Neuronal stem cell (in vitro differentiated cells): Measurements from ENCODE around the gene EPS8L3.
A peak's percentile ranks its signal among the peaks of the same experiment; 100 is the strongest.
"Not testable (repeated sequence)": the region's sequence is repeated elsewhere in the genome, so short reads cannot be mapped to it uniquely, and the experiment has no call there.

Experiments used
- DNase-seq: peaks from one replicate; pipeline ENCODE4 v3.0.0-alpha.2; 2013; ENCODE audit warnings: low spot score
- H2AFZ ChIP-seq: one replicate; pipeline ENCODE4 v1.6.1; 2013; ENCODE audit warnings: mild to moderate bottlenecking, low read length, inconsistent platforms
- H2AK5ac ChIP-seq: 2 replicates; pipeline ENCODE4 v1.6.1; 2013; ENCODE audit warnings: low read depth, mild to moderate bottlenecking, inconsistent platforms, low read length, moderate library complexity, mixed read lengths
- H2BK120ac ChIP-seq: 2 replicates; pipeline ENCODE4 v1.6.1; 2013; ENCODE audit warnings: low read depth, mild to moderate bottlenecking, inconsistent platforms, low read length, moderate library complexity, mixed read lengths
- H2BK12ac ChIP-seq: one replicate; pipeline ENCODE4 v1.6.1; 2013; ENCODE audit warnings: low read length, inconsistent platforms
- H2BK15ac ChIP-seq: 2 replicates; pipeline ENCODE4 v1.6.1; 2013; ENCODE audit warnings: mild to moderate bottlenecking, low read length, inconsistent platforms, mixed read lengths
- H2BK5ac ChIP-seq: one replicate; pipeline ENCODE4 v1.6.1; 2013; ENCODE audit warnings: inconsistent platforms, mild to moderate bottlenecking, low read length, moderate library complexity
- H3K14ac ChIP-seq: one replicate; pipeline ENCODE4 v1.6.1; 2013; ENCODE audit warnings: low read length, inconsistent platforms
- H3K18ac ChIP-seq: 2 replicates; pipeline ENCODE4 v1.6.1; 2013; ENCODE audit warnings: low read length, inconsistent platforms
- H3K23ac ChIP-seq: 2 replicates; pipeline ENCODE4 v1.6.1; 2013; ENCODE audit warnings: low read depth, mild to moderate bottlenecking, mixed read lengths, low read length, inconsistent platforms; ENCODE audit not compliant: poor library complexity
- H3K27ac ChIP-seq: replicated peaks from 3 replicates; pipeline ENCODE4 v1.5.1; 2013; ENCODE audit warnings: low read length, inconsistent platforms
- H3K27me3 ChIP-seq, 3 experiments: 2 replicates each; pipeline ENCODE4 v1.6.1; 2013; ENCODE audit warnings: low read length in 3 of 3, mild to moderate bottlenecking in 2 of 3, inconsistent platforms in 1 of 3, low read depth in 1 of 3, mixed read lengths in 1 of 3, moderate library complexity in 1 of 3; ENCODE audit not compliant: control insufficient read depth in 3 of 3, insufficient read depth in 3 of 3
- H3K36me3 ChIP-seq, 2 donors: replicated peaks in 1 of 2; 2 replicates each; pipeline ENCODE4 v1.6.1; 2013; ENCODE audit warnings: low read length in 2 of 2; ENCODE audit not compliant: control insufficient read depth in 2 of 2, insufficient read depth in 2 of 2
- H3K4ac ChIP-seq: 2 replicates; pipeline ENCODE4 v1.6.1; 2013; ENCODE audit warnings: inconsistent platforms, mild to moderate bottlenecking, low read length, moderate library complexity
- H3K4me1 ChIP-seq, 2 donors: 1 replicate in 1 of 2; 2 replicates in 1 of 2; pipeline ENCODE4 v1.6.1; 2013; ENCODE audit warnings: low read length in 2 of 2, low read depth in 1 of 2; ENCODE audit not compliant: control insufficient read depth in 2 of 2, insufficient read depth in 1 of 2
- H3K4me2 ChIP-seq: one replicate; pipeline ENCODE4 v1.6.1; 2013; ENCODE audit warnings: mild to moderate bottlenecking, low read length, inconsistent platforms; ENCODE audit not compliant: insufficient read depth, poor library complexity, severe bottlenecking
- H3K4me3 ChIP-seq, 2 donors: 2 replicates each; pipeline ENCODE4 v1.5.1; 2013; ENCODE audit warnings: low read length in 2 of 2, mild to moderate bottlenecking in 2 of 2, inconsistent platforms in 1 of 2, moderate library complexity in 1 of 2
- H3K79me1 ChIP-seq: one replicate; pipeline ENCODE4 v1.6.1; 2013; ENCODE audit warnings: low read depth, mild to moderate bottlenecking, inconsistent platforms, low read length, moderate library complexity
- H3K9ac ChIP-seq: one replicate; pipeline ENCODE4 v1.6.1; 2013; ENCODE audit warnings: mild to moderate bottlenecking, low read depth, low read length, inconsistent platforms; ENCODE audit not compliant: poor library complexity
- H3K9me3 ChIP-seq, 2 donors: replicated peaks in 1 of 2; 2 replicates each; pipeline versions ENCODE3 to v1.6.1; 2013; ENCODE audit warnings: low read length in 2 of 2, mild to moderate bottlenecking in 2 of 2, inconsistent platforms in 1 of 2, low read depth in 1 of 2, mixed read lengths in 1 of 2, moderate library complexity in 1 of 2; ENCODE audit not compliant: control insufficient read depth in 2 of 2, insufficient read depth in 1 of 2
- H4K8ac ChIP-seq: one replicate; pipeline ENCODE4 v1.6.1; 2013; ENCODE audit warnings: low read depth, mild to moderate bottlenecking, inconsistent platforms, low read length, moderate library complexity
- H4K91ac ChIP-seq: one replicate; pipeline ENCODE4 v1.6.1; 2013; ENCODE audit warnings: low read length, low read depth, mild to moderate bottlenecking, inconsistent platforms; ENCODE audit not compliant: poor library complexity
- WGBS, 2 donors: extraction: QIAGEN DNeasy Blood & Tissue Kit; methylation state at CpG; one replicate each; pipeline ENCODE4 v1.1.7; 2013; ENCODE audit warnings: missing lambda C conversion rate in 2 of 2, mixed read lengths in 1 of 2; ENCODE audit not compliant: insufficient read length in 2 of 2, insufficient replicate concordance in 1 of 2; ENCODE audit errors: extremely low coverage in 2 of 2; 5-methylcytosine and 5-hydroxymethylcytosine counted together

The EPS8L3 gene

DNA sequence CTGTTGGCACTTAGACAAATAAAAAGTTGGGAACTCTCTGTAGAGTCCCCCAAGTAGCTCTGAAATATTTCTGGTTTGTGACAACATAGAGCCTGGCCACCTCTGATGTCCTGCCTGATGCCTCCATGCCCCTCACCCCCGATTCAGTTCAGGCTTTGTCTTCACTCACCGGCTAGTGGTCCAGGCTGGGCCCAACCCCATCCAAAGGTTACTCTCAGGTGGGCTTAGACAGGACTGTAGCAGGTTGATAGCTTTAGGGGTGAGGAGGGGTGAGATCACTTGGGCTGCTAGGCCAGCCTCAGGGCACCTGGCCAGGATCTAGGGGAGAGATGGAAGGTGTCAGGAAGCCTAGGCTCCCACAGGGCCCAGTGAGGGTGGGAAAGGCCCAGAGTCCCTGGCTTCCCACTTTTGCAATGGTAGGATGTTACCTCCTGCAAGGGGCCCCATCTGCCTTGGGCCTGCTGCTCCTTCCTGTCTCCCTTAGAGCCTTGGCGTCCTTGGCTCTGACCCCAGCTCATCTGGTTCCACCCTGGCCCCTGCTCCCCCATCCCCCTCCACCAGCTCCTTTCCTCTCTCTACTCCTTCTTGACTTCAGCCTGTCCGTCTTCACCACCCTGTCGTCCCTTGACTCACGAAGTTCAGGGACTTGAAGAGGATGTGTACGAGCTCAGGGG lies 6.7 kb downstream of the EPS8L3 start:
- Histone ChIP-seq H2AK5ac (no peak overlapping the region), H3K4me1 (peaks cover 0 to 8% of the 10 kb centered on the region in 2 donors), H3K9me3 (no peaks in the 10 kb centered on the region), H2AFZ (no peak overlapping the region), H3K14ac (no peak overlapping the region), H3K4me2 (no peak overlapping the region), H3K27ac (no peak overlapping the region), H3K79me1 (no peaks in the 10 kb centered on the region), H3K4ac (no peak overlapping the region), H3K23ac (no peak overlapping the region), H3K36me3 (no peaks in the 10 kb centered on the region), H2BK120ac (no peak overlapping the region), H3K27me3 (peaks cover 0 to 37% (median 2%) of the 10 kb centered on the region in 3 experiments), H4K8ac (no peak overlapping the region), H4K91ac (no peak overlapping the region), H3K18ac (peak overlapping the region; percentile 5), H3K4me3 (no peak overlapping the region), H2BK5ac (no peak overlapping the region), H2BK15ac (no peak overlapping the region), H3K9ac (no peak overlapping the region), H2BK12ac (no peak overlapping the region)
- no peak for DNase-seq
- no CpG with 5 or more reads among the region's 7 CpGs for WGBS, 2 donors

- not testable (repeated sequence) for H3K4ac ChIP-seq, H3K4me3 ChIP-seq
- no CpG with 5 or more reads among the region's 5 CpGs for WGBS, 2 donors
Measured at GRCh38 chr1:109756325-109756724, 7.4 kb downstream of the EPS8L3 start.

DNA sequence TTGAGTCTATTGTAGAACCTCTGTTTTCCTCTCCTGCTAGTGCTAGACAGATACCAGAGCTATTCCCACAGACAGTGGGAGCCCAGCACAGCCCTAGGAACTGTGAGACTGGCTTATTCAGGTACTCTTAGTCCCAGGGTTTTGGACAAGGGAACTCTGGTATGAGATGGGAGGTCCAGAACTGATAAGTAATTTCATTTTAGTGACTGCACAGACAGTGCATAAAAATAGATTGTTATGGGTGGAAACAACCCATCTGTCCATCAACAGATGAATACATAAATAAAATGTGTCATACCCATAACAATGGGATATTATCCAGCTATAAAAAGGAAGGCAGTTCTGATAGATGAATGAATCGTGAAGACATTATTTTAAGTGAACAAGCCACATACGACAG lies 9.0 kb downstream of the EPS8L3 start:
- Histone ChIP-seq H3K36me3 (no peaks in the 10 kb centered on the region), H3K23ac (no peak overlapping the region), H2AK5ac (no peak overlapping the region), H3K14ac (no peak overlapping the region), H3K4me1 (peaks cover 0 to 2% of the 10 kb centered on the region in 2 donors), H3K18ac (no peak overlapping the region), H2BK5ac (no peak overlapping the region), H3K4me2 (no peak overlapping the region), H3K9ac (no peak overlapping the region), H3K9me3 (peaks cover 0 to 2% of the 10 kb centered on the region in 2 donors), H3K27me3 (peaks cover 0 to 55% (median 2%) of the 10 kb centered on the region in 3 experiments), H4K8ac (no peak overlapping the region), H3K4me3 (no peak overlapping the region), H4K91ac (no peak overlapping the region), H3K27ac (no peak overlapping the region), H3K79me1 (no peaks in the 10 kb centered on the region), H2AFZ (no peak overlapping the region), H2BK12ac (no peak overlapping the region), H3K4ac (no peak overlapping the region), H2BK15ac (no peak overlapping the region), H2BK120ac (no peak overlapping the region)
- no peak for DNase-seq
- WGBS, 2 donors, result no CpG with 5 or more reads among the region's 2 CpGs

More at GRCh38 chr1:109756325-109756724, 7.4 kb downstream of the EPS8L3 start:
- H3K23ac ChIP-seq, H2BK5ac ChIP-seq, H4K91ac ChIP-seq, H3K14ac ChIP-seq, H3K18ac ChIP-seq, H2BK15ac ChIP-seq, H3K9me3 ChIP-seq, H4K8ac ChIP-seq, H3K4me2 ChIP-seq, H3K27ac ChIP-seq, H3K79me1 ChIP-seq, H3K4me1 ChIP-seq, H2AFZ ChIP-seq, H2AK5ac ChIP-seq, H3K36me3 ChIP-seq, H3K9ac ChIP-seq, H2BK120ac ChIP-seq, H2BK12ac ChIP-seq, DNase-seq: not testable (repeated sequence)
- peaks cover 0 to 40% (median 2%) of the 10 kb centered on the region in 3 experiments for H3K27me3 ChIP-seq

- H3K4me2 ChIP-seq, result no peak overlapping the region
- H2AK5ac ChIP-seq, result peak overlapping the region; percentile 68
- H2AFZ ChIP-seq, result no peak overlapping the region
- no peak overlapping the region for H2BK120ac ChIP-seq
- no peak overlapping the region for H3K18ac ChIP-seq
- DNase-seq, result no peak
- no peak overlapping the region for H2BK12ac ChIP-seq
- no peak overlapping the region for H3K27ac ChIP-seq
- no peak overlapping the region for H4K8ac ChIP-seq
- WGBS, 2 donors, result no CpG with 5 or more reads among the region's 12 CpGs
- H3K79me1 ChIP-seq, result no peaks in the 10 kb centered on the region
- no peak overlapping the region for H2BK15ac ChIP-seq
- H3K4me3 ChIP-seq, result peak overlapping the region in 1 of 2 donors; percentile 47
- H3K27me3 ChIP-seq, result peaks cover 0 to 60% (median 2%) of the 10 kb centered on the region in 3 experiments
- H3K14ac ChIP-seq, result no peak overlapping the region
- no peaks in the 10 kb centered on the region for H3K36me3 ChIP-seq
- peaks cover 4% of the 10 kb centered on the region in 2 donors for H3K9me3 ChIP-seq
- H3K4me1 ChIP-seq, result peaks cover 0 to 2% of the 10 kb centered on the region in 2 donors
- H2BK5ac ChIP-seq, result no peak overlapping the region
- H3K4ac ChIP-seq, result no peak overlapping the region
- H3K23ac ChIP-seq, result no peak overlapping the region
- no peak overlapping the region for H3K9ac ChIP-seq
- no peak overlapping the region for H4K91ac ChIP-seq
Measured at GRCh38 chr1:109751531-109752260, 12.0 kb downstream of the EPS8L3 start.
